HCT116 (cell line): Measurements from ENCODE around the gene NR6A1. TPM values are rescaled to one million over a fixed set of nuclear protein-coding genes. Genes with fewer than 3 reads are reported as not detected.
A peak's percentile ranks its signal among the peaks of the same experiment; 100 is the strongest.

ENCODE experiments used
- ATAC-seq: fragments of 200-7000 bp; cut with Tn5 transposase; 2 replicates; pipeline ENCODE4 v1.9.1; 2020; ENCODE audit warnings: mild to moderate bottlenecking, moderate library complexity
- BruUV-seq: library from RNA; stranded (reverse); fragments of 400-500 nt; replicated peaks from 2 replicates; lab custom pipeline; 2021; lab: Mats Ljungman, UMichigan
- CTCF ChIA-PET: fragments of 300-600 bp; sonication (Branson Sonifier 250); formaldehyde crosslinking; loops from one replicate; lab custom pipeline; 2021; ENCODE audit warnings: antibody characterized with exemption; lab: Charles Lee
- POLR2A ChIA-PET: fragments of 300-600, 350-600 bp; sonication (Branson Sonifier 250); formaldehyde crosslinking; loops from one replicate; lab custom pipeline; 2021; ENCODE audit warnings: antibody characterized with exemption; lab: Charles Lee
- RAD21 ChIA-PET, 2 experiments: fragments of 300-600 bp; sonication (Branson Sonifier 250); formaldehyde crosslinking; loops; one replicate each; lab custom pipeline; 2023; ENCODE audit warnings: low total read pairs in 2 of 2; ENCODE audit not compliant: uncharacterized antibody in 2 of 2, unreplicated experiment in 2 of 2, low non-redundant PET in 1 of 2; lab: Charles Lee
- DNase-seq: peaks from one replicate; pipeline ENCODE4 v3.0.0-alpha.2; 2010; ENCODE audit warnings: low read depth, low spot score
- H2AFZ ChIP-seq: fragments of 200-600 bp; shearing (Covaris generic), sonication (generic); 2 replicates; pipeline ENCODE4 v1.6.1; 2017; ENCODE audit warnings: low read depth, mixed run types, mixed read lengths, antibody characterized with exemption, low read length; ENCODE audit not compliant: poor library complexity, severe bottlenecking
- H3K27ac ChIP-seq: 2 replicates; pipeline ENCODE4 v1.5.1; 2012; ENCODE audit warnings: low read depth, low read length
- H3K27me3 ChIP-seq: fragments of 200-600 bp; sonication (generic); 2 replicates; pipeline ENCODE4 v1.6.1; 2016; ENCODE audit warnings: mixed run types, low read length, mixed read lengths; ENCODE audit not compliant: insufficient read depth
- H3K36me3 ChIP-seq, 2 experiments: fragments of 200-500 bp in 1 of 2; fragments of 200-600 bp in 1 of 2; sonication (Bioruptor generic) in 1 of 2; sonication (generic) in 1 of 2; 2 replicates each; pipeline versions ENCODE4 v1.5.1 to v1.6.1; 2014 to 2016; ENCODE audit warnings: low read length in 2 of 2, inconsistent platforms in 1 of 2, mixed read lengths in 1 of 2, mixed run types in 1 of 2; ENCODE audit not compliant: insufficient read depth in 2 of 2, control insufficient read depth in 1 of 2
- H3K4me1 ChIP-seq, 2 experiments: fragments of 200-600 bp in 1 of 2; sonication (generic) in 1 of 2; 2 replicates each; pipeline versions ENCODE4 v1.5.1 to v1.6.1; 2012 to 2017; ENCODE audit warnings: low read length in 2 of 2, inconsistent platforms in 1 of 2, mild to moderate bottlenecking in 1 of 2, mixed read lengths in 1 of 2, mixed run types in 1 of 2, moderate library complexity in 1 of 2; ENCODE audit not compliant: insufficient read depth in 2 of 2, control insufficient read depth in 1 of 2
- H3K4me2 ChIP-seq: fragments of 200-600 bp; sonication (generic); 2 replicates; pipeline ENCODE4 v1.6.1; 2017; ENCODE audit warnings: mixed run types, low read length, mixed read lengths
- H3K4me3 ChIP-seq, 2 experiments: fragments of 200-600 bp in 1 of 2; sonication (generic) in 1 of 2; replicated peaks in 1 of 2; 2 replicates each; pipeline ENCODE4 v1.5.1; 2011 to 2016; ENCODE audit warnings: low read length in 2 of 2, control low read depth in 1 of 2, low read depth in 1 of 2, mild to moderate bottlenecking in 1 of 2, mixed read lengths in 1 of 2, mixed run types in 1 of 2
- H3K79me2 ChIP-seq: fragments of 200-600 bp; sonication (generic); 2 replicates; pipeline ENCODE4 v1.6.1; 2017; ENCODE audit warnings: mild to moderate bottlenecking, mixed run types, low read length, moderate library complexity, mixed read lengths; ENCODE audit not compliant: insufficient read depth
- H3K9ac ChIP-seq: fragments of 200-600 bp; sonication (generic); 2 replicates; pipeline ENCODE4 v1.6.1; 2016; ENCODE audit warnings: low read length, mixed read lengths
- H3K9me2 ChIP-seq: fragments of 200-600 bp; sonication (generic), shearing (Covaris generic); 2 replicates; pipeline ENCODE4 v1.6.1; 2017; ENCODE audit warnings: mixed run types, mild to moderate bottlenecking, moderate library complexity; ENCODE audit not compliant: insufficient read depth
- H3K9me3 ChIP-seq, 2 experiments: fragments of 200-500 bp in 1 of 2; fragments of 200-600 bp in 1 of 2; sonication (Bioruptor generic) in 1 of 2; sonication (generic) in 1 of 2; 2 replicates each; pipeline ENCODE4 v1.6.1; 2014 to 2017; ENCODE audit warnings: low read length in 2 of 2, mixed read lengths in 2 of 2, inconsistent platforms in 1 of 2, low read depth in 1 of 2, mild to moderate bottlenecking in 1 of 2, mixed run types in 1 of 2, moderate library complexity in 1 of 2; ENCODE audit not compliant: control insufficient read depth in 1 of 2, insufficient read depth in 1 of 2
- H4K20me1 ChIP-seq: fragments of 200-600 bp; sonication (generic), shearing (Covaris generic); 2 replicates; pipeline ENCODE4 v1.6.1; 2017; ENCODE audit warnings: mixed run types, mild to moderate bottlenecking, moderate library complexity; ENCODE audit not compliant: insufficient read depth
- ELF1 ChIP-seq: IDR thresholded peaks from 2 replicates; pipeline ENCODE4 v1.6.1; 2012; ENCODE audit warnings: low read depth, borderline replicate concordance
- EZH2 ChIP-seq: fragments of 200-600 bp; sonication (generic); IDR thresholded peaks from 2 replicates; pipeline ENCODE4 v1.6.1; 2017; ENCODE audit warnings: antibody characterized with exemption, mixed run types
- EZH2phosphoT487 ChIP-seq: fragments of 200-600 bp; IDR thresholded peaks from 2 replicates; pipeline ENCODE4 v1.6.1; 2018; ENCODE audit warnings: antibody characterized with exemption, borderline replicate concordance
- POLR2A ChIP-seq: IDR thresholded peaks from 2 replicates; pipeline ENCODE4 v1.7.0; 2011; ENCODE audit warnings: borderline replicate concordance; ENCODE audit not compliant: insufficient read depth, insufficient read length; ENCODE audit errors: extremely low read depth
- SP1 ChIP-seq: IDR thresholded peaks from 2 replicates; pipeline ENCODE4 v1.6.1; 2012; ENCODE audit warnings: low read depth
- SRF ChIP-seq: IDR thresholded peaks from 2 replicates; pipeline ENCODE4 v1.6.1; 2012; ENCODE audit warnings: low read depth
- YY1 ChIP-seq: IDR thresholded peaks from 2 replicates; pipeline ENCODE4 v1.6.1; 2011; ENCODE audit warnings: low read length, low read depth, moderate library complexity, mild to moderate bottlenecking; ENCODE audit not compliant: insufficient replicate concordance; ENCODE audit errors: extremely low read depth
- ZBTB33 ChIP-seq: IDR thresholded peaks from 2 replicates; pipeline ENCODE4 v1.6.1; 2011; ENCODE audit warnings: mild to moderate bottlenecking, low read length, moderate library complexity; ENCODE audit not compliant: insufficient replicate concordance; ENCODE audit errors: extremely low read depth
- ZNF274 ChIP-seq: fragments of 200-500 bp; sonication (Bioruptor generic); IDR thresholded peaks from 2 replicates; pipeline ENCODE4 v1.6.1; 2014; ENCODE audit warnings: mild to moderate bottlenecking, low read depth, low read length, inconsistent platforms
- intact Hi-C: fragments of 100-400 bp; cut with micrococcal nuclease; formaldehyde crosslinking; loops from 2 replicates; pipeline ENCODE4 v1.10.0; 2022
- total RNA-seq: library from RNA; stranded (reverse); gene quantifications from one replicate; pipeline ENCODE4 v1.2.1, GENCODE V29; 2021; ENCODE audit not compliant: unreplicated experiment
- TF ChIP-seq, protein P1 (sequence below), 3 experiments: fragments of 200-600 bp in 1 of 3; sonication (generic) in 1 of 3; IDR thresholded peaks in 2 of 3; conservative IDR thresholded peaks in 1 of 3; 2 replicates each; pipeline ENCODE4 v1.5.1; 2012 to 2017; ENCODE audit warnings: low read depth in 2 of 3, low read length in 2 of 3, antibody characterized with exemption in 1 of 3, borderline replicate concordance in 1 of 3, control low read depth in 1 of 3, mild to moderate bottlenecking in 1 of 3, mixed read lengths in 1 of 3, mixed run types in 1 of 3, moderate library complexity in 1 of 3; ENCODE audit not compliant: insufficient read depth in 1 of 3

The NR6A1 gene
- total RNA-seq, 1 experiment from 2014 or later = 9.9 TPM

GRCh38 chr9:124671861-124672260 is 99.2 kb downstream of the NR6A1 start:
- Histone ChIP-seq H3K4me1 (0 out of 4 replicates have a peak, but pooled peaks cover 0 to 3% of the 10 kb centered on the region in 2 experiments), H3K36me3 (no peaks in the 10 kb centered on the region), H3K79me2 (peaks cover 15% of the 10 kb centered on the region; the same call in 1 of the 2 replicates), H4K20me1 (peaks cover 4% of the 10 kb centered on the region; the same call in 1 of the 2 replicates), H3K27me3 (no peaks in the 10 kb centered on the region), H3K27ac (no peak overlapping the region), H2AFZ (no peak overlapping the region), H3K4me2 (no peak overlapping the region), H3K9me2 (no peaks in the 10 kb centered on the region), H3K9ac (no peak overlapping the region), H3K4me3 (no peak overlapping the region), H3K9me3 (no peaks in the 10 kb centered on the region)
- DNase-seq = no peak
- RAD21 ChIA-PET = no interaction called here
- ATAC-seq = no peak
- intact Hi-C loops = no loop called here
- POLR2A ChIA-PET = interaction anchor here (1.6 kb wide), 1 partner anchor 13 kb away, joined by 4 read pairs; no protein-coding TSS in a partner anchor
- no peak for TF ChIP-seq ELF1
- no peak for TF ChIP-seq SRF
- CTCF ChIA-PET = no interaction called here
- BruUV-seq = no TSS peak

DNA sequence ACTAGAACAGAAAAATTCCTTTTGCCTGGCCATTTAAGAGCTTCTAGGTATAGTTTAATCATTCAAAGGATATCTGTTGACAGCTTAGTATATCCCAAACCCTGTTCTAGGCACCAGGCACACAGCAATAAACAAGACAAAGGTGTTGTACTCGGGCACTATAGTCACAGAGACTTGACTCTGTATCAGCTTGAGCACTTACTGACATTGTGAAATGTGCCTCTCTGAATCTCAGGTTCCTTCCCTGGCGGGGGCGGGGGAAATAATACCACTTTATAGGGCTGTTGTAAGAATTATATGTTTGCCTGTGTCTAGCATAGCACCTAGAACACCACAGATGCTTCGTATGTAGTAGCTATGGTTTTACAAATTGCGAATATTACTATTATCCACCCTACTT is 104.5 kb downstream of the NR6A1 start:
- RAD21 ChIA-PET = no interaction called here
- Histone ChIP-seq H4K20me1 (no peaks in the 10 kb centered on the region), H3K79me2 (peaks cover 32% of the 10 kb centered on the region), H3K9me3 (no peaks in the 10 kb centered on the region), H3K4me3 (no peak overlapping the region), H3K36me3 (no peaks in the 10 kb centered on the region), H3K4me2 (0 out of 2 replicates have a peak overlapping the region, but pooled peaks have one; percentile 53), H3K27ac (no peak overlapping the region), H3K9me2 (no peaks in the 10 kb centered on the region), H3K9ac (no peak overlapping the region), H3K4me1 (peaks cover 0 to 26% of the 10 kb centered on the region in 2 experiments; a peak in 2 of 4 replicates), H3K27me3 (no peaks in the 10 kb centered on the region), H2AFZ (no peak overlapping the region)
- DNase-seq (no peak), ATAC-seq (no peak)
- no TSS peak for BruUV-seq
- intact Hi-C loops = no loop called here
- POLR2A ChIA-PET = no interaction called here
- CTCF ChIA-PET = no interaction called here
- TF ChIP-seq SP1 (no peak), YY1 (no peak), POLR2A (no peak), ELF1 (no peak), EZH2 (no peak), SRF (no peak), EZH2phosphoT487 (no peak), ZBTB33 (no peak), ZNF274 (no peak)
- TF ChIP-seq, protein P1, sequence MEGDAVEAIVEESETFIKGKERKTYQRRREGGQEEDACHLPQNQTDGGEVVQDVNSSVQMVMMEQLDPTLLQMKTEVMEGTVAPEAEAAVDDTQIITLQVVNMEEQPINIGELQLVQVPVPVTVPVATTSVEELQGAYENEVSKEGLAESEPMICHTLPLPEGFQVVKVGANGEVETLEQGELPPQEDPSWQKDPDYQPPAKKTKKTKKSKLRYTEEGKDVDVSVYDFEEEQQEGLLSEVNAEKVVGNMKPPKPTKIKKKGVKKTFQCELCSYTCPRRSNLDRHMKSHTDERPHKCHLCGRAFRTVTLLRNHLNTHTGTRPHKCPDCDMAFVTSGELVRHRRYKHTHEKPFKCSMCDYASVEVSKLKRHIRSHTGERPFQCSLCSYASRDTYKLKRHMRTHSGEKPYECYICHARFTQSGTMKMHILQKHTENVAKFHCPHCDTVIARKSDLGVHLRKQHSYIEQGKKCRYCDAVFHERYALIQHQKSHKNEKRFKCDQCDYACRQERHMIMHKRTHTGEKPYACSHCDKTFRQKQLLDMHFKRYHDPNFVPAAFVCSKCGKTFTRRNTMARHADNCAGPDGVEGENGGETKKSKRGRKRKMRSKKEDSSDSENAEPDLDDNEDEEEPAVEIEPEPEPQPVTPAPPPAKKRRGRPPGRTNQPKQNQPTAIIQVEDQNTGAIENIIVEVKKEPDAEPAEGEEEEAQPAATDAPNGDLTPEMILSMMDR (IDR thresholded peaks at IDR 0.05 in 2 of 3, conservative IDR thresholded peaks at IDR 0.05 in 1 of 3; ENCODE audit: borderline replicate concordance in 1 of 3, insufficient read depth in 1 of 3, low read depth in 2 of 3, low read length in 2 of 3) = no peak
